Bronchial epithelial cell (primary cell): ENCODE measurements around the gene SNX2. TPM values are rescaled to one million over a fixed set of nuclear protein-coding genes. Genes with fewer than 3 reads are reported as not detected.
A peak's percentile ranks its signal among the peaks of the same experiment; 100 is the strongest.

ENCODE experiments used
- DNase-seq: peaks from one replicate; pipeline ENCODE4 v3.0.0-alpha.2; 2010; ENCODE audit warnings: low read depth
- FAIRE-seq: peaks from 2 replicates; lab custom pipeline; 2011; peaks lifted over from hg19 to GRCh38; lab: Jason Lieb, UNC
- H3K27me3 ChIP-seq: 2 replicates; pipeline ENCODE4 v1.5.1; 2011; ENCODE audit warnings: low read length; ENCODE audit not compliant: control insufficient read depth, insufficient read depth
- H3K36me3 ChIP-seq: 2 replicates; pipeline ENCODE4 v1.5.1; 2011; ENCODE audit warnings: low read length; ENCODE audit not compliant: control insufficient read depth, insufficient read depth
- H3K4me3 ChIP-seq: 2 replicates; pipeline ENCODE4 v1.5.1; 2011; ENCODE audit warnings: mild to moderate bottlenecking, low read depth, low read length, control low read depth
- total RNA-seq: library from RNA; depleted of rRNA; stranded (reverse); fragments of >200 nt; gene quantifications from 2 replicates; pipeline ENCODE4 v1.2.1, GENCODE V29; 2014
- TF ChIP-seq, protein P1 (sequence below): IDR thresholded peaks from 2 replicates; pipeline ENCODE4 v1.5.1; 2011; ENCODE audit warnings: mild to moderate bottlenecking, moderate library complexity, low read length, control low read depth, inconsistent platforms; ENCODE audit not compliant: insufficient read depth, severe bottlenecking

SNX2 gene
- total RNA-seq, 1 donor from 2014 or later: 48.4 TPM

DNA sequence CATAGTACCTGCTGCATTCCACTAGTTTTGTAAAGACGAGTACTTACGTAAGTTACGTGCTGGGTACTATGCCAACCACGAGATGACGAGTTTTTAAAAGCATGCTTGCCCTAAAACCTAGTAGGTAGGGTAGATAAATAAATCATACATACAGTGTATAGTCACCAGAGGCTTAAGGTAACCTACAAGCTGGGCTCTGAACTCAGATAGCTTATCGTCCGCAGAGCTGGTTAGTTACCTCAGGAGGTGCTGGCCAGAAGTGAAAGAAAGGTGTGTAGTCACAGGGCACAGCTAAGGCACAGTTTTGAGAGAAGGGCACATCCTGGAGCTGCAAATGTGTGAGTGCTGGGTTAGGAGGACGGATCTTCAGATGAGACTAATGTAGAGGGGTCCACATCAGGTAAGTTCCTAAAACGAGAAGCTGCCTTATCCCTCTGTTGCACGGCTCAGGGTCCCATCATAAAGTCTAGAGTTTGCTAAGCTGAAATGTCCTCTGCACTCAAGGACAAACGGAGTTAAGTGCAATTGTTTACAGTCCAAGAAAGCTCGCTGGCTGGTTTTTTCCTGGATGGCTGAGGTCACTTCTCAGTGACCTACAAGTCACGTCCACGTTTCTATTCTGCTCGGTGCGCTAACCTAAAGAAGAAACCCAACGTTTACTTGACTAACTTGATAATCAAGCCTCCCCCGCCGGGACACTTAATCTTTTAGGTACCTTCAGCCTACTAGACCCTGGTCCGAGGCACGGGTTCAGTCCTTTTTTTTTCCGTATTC, 69.4 kb downstream of the SNX2 start:
- Histone ChIP-seq H3K36me3 (no peaks in the 10 kb centered on the region), H3K27me3 (no peaks in the 10 kb centered on the region), H3K4me3 (peak overlapping the region; percentile 76)
- FAIRE-seq (no peak), DNase-seq (peak; percentile 79)
- TF ChIP-seq, protein P1, sequence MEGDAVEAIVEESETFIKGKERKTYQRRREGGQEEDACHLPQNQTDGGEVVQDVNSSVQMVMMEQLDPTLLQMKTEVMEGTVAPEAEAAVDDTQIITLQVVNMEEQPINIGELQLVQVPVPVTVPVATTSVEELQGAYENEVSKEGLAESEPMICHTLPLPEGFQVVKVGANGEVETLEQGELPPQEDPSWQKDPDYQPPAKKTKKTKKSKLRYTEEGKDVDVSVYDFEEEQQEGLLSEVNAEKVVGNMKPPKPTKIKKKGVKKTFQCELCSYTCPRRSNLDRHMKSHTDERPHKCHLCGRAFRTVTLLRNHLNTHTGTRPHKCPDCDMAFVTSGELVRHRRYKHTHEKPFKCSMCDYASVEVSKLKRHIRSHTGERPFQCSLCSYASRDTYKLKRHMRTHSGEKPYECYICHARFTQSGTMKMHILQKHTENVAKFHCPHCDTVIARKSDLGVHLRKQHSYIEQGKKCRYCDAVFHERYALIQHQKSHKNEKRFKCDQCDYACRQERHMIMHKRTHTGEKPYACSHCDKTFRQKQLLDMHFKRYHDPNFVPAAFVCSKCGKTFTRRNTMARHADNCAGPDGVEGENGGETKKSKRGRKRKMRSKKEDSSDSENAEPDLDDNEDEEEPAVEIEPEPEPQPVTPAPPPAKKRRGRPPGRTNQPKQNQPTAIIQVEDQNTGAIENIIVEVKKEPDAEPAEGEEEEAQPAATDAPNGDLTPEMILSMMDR: no peak

DNA sequence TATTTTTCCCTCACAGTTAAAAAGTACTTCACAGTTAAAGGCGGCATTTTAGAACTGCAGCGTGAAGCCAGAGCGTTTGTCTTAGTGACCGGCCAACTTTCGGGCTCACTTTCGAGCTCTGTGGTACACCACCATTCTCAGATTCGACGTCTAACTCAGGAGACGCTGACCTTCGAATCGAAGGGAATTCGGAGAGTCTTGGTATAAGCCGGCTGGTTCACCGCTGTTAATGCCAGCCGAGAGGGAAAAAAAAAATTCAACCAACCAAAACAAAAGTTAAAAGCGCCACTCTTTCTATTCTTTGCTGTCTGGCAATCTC, 70.0 kb downstream of the SNX2 start:
- DNase-seq (no peak), FAIRE-seq (no peak)
- TF ChIP-seq, protein P1: no peak
- Histone ChIP-seq H3K36me3 (no peaks in the 10 kb centered on the region), H3K27me3 (no peaks in the 10 kb centered on the region), H3K4me3 (peak overlapping the region; percentile 76)

DNA sequence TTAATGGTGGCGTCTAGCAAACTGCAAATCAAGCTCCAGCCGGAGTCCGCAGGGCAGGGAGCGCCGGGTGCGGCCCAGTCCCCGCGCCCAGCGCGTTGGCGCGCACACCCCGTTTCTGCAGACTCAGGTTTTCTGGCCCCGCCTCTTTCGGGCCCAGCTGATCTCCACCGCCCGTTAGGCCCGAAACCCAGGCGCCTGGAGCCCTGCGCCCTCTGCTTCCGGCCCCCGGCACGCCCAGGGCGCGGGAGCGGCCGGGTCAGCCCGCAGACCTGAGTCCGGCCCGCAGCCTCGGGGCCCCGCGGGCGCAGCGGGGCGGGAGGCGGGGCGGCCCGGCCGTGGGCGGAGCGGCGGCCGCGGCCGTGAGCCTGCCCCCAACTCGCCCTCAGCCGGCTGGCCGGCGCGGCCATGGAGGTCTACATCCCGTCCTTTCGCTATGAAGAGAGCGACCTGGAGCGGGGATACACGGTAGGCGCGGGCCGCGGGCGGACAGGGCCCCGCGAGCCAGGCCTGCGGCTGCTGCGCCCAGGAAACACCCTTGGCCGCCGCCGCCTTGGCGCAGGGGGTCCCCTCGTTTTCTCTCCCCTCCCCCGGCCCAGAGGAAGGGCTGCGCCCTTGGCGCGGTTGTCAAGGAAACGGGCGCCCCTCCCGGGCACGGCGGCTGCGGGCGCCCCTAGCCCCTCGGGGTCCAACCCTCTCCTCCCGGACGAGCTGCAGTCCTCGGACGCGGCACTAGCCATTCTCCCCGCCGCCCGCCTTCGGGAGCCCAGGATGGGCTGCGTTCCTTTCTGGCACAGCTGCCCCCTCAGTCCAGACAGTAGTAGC, 70.6 kb downstream of the SNX2 start, which contains the start of gene SNX24:
SNX24 (plus strand) TSS at position 385 of the 822 bp plus-strand sequence; CDS start at position 406, 21 bp downstream.
- TF ChIP-seq, protein P1: no peak
- Histone ChIP-seq H3K4me3 (peak within 1 kb of the TSS; percentile 76), H3K36me3 (no peaks in the 10 kb centered on the region), H3K27me3 (no peaks in the 10 kb centered on the region)
- DNase-seq: peak; percentile 55
- FAIRE-seq: no peak

DNA sequence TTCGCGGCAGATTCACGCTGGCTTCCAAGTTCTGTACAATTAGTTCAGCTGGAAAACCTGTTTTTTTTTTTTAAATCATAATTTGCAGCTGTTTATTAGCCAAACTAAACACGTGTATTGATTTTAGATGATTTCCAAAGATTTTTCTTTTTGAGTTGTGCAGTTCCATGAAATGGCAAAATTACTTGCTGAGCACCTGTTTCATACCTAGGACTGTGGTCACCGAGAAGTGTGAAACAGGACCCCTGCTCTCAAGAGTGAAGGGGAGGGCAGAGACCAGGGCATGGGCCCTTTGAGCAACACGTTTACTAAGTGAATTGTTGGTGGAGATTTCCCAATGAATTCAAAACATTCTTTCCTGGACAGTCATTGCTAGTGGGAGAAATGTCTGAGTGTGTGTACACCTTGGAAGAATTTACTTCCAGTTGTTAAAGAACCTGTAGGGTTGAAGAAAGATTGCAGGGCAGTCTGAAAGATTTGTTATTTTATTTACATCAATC, 71.2 kb downstream of the SNX2 start:
- Histone ChIP-seq H3K36me3 (no peaks in the 10 kb centered on the region), H3K4me3 (peak overlapping the region; percentile 76), H3K27me3 (no peaks in the 10 kb centered on the region)
- DNase-seq: peak; percentile 89
- no peak for FAIRE-seq
- TF ChIP-seq, protein P1: no peak

DNA sequence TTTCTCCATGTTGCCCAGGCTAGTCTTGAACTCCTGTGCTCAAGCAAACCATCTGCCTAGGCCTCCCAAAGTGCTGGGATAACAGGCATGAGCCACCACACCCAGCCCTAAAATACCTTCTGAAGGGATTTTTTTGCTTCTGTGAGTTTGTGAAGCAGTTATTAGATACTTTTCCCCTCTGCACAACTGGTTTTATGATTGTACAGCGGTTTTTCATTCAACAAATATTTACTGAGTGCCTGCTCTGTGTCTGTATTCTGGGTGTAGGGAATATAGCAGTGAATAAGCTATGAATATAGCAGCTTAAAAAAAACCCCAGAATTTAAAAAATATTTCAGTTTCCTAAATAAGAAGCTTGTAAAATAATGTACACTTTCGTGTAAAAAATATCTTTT, 72.8 kb downstream of the SNX2 start:
- TF ChIP-seq, protein P1: no peak
- DNase-seq: no peak
- no peaks in the 10 kb centered on the region for H3K27me3 ChIP-seq
- no peak for FAIRE-seq
- no peaks in the 10 kb centered on the region for H3K36me3 ChIP-seq
- no peak overlapping the region for H3K4me3 ChIP-seq
